GM23338 (cell line): ENCODE results near the gene PER2.

ENCODE experiments used
- EZH2 ChIP-seq: fragments of 200-600 bp; sonication (generic); IDR thresholded peaks from one replicate; pipeline ENCODE4 v1.8.0; 2017; ENCODE audit warnings: antibody characterized with exemption, mild to moderate bottlenecking, low read depth; ENCODE audit not compliant: unreplicated experiment
- TF ChIP-seq, protein P1 (sequence below), 2 experiments: fragments of 200-600 bp in 1 of 2; sonication (generic) in 1 of 2; conservative IDR thresholded peaks; 2 replicates each; pipeline versions ENCODE4 v1.5.1 to v1.6.1; 2016 to 2017; ENCODE audit warnings: antibody characterized with exemption in 2 of 2, low read depth in 2 of 2, mild to moderate bottlenecking in 2 of 2, moderate library complexity in 1 of 2

DNA sequence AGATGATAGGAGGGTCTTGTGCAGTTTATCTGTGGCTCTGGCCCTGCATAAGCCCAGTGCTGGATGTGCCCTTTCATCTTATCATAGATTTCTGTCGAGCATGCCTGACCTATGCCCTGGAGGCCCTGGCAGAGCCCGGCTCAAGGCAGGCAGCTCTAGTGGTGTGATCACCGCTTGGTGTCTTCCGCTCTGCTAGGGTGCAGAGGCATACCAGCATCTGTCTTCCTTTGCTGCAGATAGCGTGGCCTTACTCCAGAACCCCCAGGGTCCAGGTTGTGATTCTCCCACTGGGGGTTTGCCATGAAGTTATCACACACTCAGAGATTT is 18.2 kb upstream of the PER2 start:
- TF ChIP-seq, protein P1, sequence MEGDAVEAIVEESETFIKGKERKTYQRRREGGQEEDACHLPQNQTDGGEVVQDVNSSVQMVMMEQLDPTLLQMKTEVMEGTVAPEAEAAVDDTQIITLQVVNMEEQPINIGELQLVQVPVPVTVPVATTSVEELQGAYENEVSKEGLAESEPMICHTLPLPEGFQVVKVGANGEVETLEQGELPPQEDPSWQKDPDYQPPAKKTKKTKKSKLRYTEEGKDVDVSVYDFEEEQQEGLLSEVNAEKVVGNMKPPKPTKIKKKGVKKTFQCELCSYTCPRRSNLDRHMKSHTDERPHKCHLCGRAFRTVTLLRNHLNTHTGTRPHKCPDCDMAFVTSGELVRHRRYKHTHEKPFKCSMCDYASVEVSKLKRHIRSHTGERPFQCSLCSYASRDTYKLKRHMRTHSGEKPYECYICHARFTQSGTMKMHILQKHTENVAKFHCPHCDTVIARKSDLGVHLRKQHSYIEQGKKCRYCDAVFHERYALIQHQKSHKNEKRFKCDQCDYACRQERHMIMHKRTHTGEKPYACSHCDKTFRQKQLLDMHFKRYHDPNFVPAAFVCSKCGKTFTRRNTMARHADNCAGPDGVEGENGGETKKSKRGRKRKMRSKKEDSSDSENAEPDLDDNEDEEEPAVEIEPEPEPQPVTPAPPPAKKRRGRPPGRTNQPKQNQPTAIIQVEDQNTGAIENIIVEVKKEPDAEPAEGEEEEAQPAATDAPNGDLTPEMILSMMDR (conservative IDR thresholded peaks at IDR 0.05; ENCODE audit: low read depth in 2 of 2), result no peak
- TF ChIP-seq EZH2, result no peak
